GM12891 (cell line): ENCODE results near the gene BTAF1.

ENCODE experiments used
- PAX5 ChIP-seq: IDR thresholded peaks from 2 replicates; pipeline ENCODE4 v1.6.1; 2011; ENCODE audit warnings: low read length, moderate library complexity, mild to moderate bottlenecking; ENCODE audit not compliant: insufficient read depth, severe bottlenecking
- POLR2A ChIP-seq: IDR thresholded peaks from 2 replicates; pipeline ENCODE4 v1.6.1; 2011; ENCODE audit warnings: low read depth, low read length, control low read depth
- POLR2AphosphoS5 ChIP-seq: IDR thresholded peaks from 2 replicates; pipeline ENCODE4 v1.6.1; 2011; ENCODE audit warnings: low read depth, low read length, control low read depth
- POU2F2 ChIP-seq: IDR thresholded peaks from 2 replicates; pipeline ENCODE4 v1.6.1; 2011; ENCODE audit warnings: low read depth, mild to moderate bottlenecking, control low read depth, low read length, moderate library complexity
- SPI1 ChIP-seq: IDR thresholded peaks from 2 replicates; pipeline ENCODE4 v1.6.1; 2011; ENCODE audit warnings: low read depth, low read length, control low read depth
- TAF1 ChIP-seq: IDR thresholded peaks from 2 replicates; pipeline ENCODE4 v1.6.1; 2011; ENCODE audit warnings: low read depth, low read length, control low read depth

DNA sequence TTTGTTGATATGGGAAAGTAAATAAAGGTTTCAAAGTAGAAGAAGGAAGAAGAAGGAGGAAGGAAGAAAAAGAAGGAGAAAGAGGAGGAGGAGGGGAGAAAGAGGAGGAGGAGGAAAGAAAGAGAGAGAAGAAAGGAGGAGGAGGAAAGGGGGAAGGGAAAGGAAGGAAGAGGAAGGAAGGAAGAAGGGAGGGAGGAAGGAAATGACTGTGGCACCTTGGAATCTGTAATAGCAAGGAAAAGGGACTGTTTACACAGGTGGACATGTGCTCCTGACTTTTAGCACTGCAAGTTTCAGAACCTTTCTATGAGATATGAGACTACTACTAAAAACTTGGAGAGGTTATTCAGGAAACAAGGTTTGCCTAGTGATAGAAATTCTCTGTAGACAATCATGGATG lies 153.2 kb downstream of the BTAF1 start:
- TF ChIP-seq POLR2A (no peak), POLR2AphosphoS5 (no peak), TAF1 (no peak), POU2F2 (no peak), PAX5 (no peak), SPI1 (no peak)
